CD14-positive monocyte (primary cell): Measurements from ENCODE around the gene SLC1A2. TPM values are rescaled to one million over a fixed set of nuclear protein-coding genes. Genes with fewer than 3 reads are reported as not detected.
A peak's percentile ranks its signal among the peaks of the same experiment; 100 is the strongest.

Experiments used
- DNase-seq, 3 donors: peaks; one replicate each; pipeline ENCODE4 v3.0.0-alpha.2; 2011 to 2022
- H2AFZ ChIP-seq: 2 replicates; pipeline ENCODE4 v1.6.0; 2012; ENCODE audit warnings: mild to moderate bottlenecking, low read depth, low read length, inconsistent platforms; ENCODE audit not compliant: insufficient read depth, poor library complexity, severe bottlenecking
- H3K27ac ChIP-seq, 2 donors: 1 replicate in 1 of 2; 2 replicates in 1 of 2; pipeline ENCODE4 v1.5.1; 2012 to 2013; ENCODE audit warnings: low read length in 2 of 2, control low read depth in 1 of 2, inconsistent platforms in 1 of 2, low read depth in 1 of 2, mild to moderate bottlenecking in 1 of 2
- H3K27me3 ChIP-seq, 2 donors: one replicate each; pipeline versions ENCODE4 v1.6.0 to v1.6.1; 2011 to 2013; ENCODE audit warnings: low read length in 2 of 2; ENCODE audit not compliant: control insufficient read depth in 2 of 2, insufficient read depth in 2 of 2
- H3K36me3 ChIP-seq, 2 donors: replicated peaks in 1 of 2; 1 replicate in 1 of 2; 2 replicates in 1 of 2; pipeline versions ENCODE4 v1.5.1 to v1.6.1; 2012 to 2013; ENCODE audit warnings: low read length in 2 of 2, control low read depth in 1 of 2, inconsistent platforms in 1 of 2, mild to moderate bottlenecking in 1 of 2; ENCODE audit not compliant: insufficient read depth in 2 of 2, control insufficient read depth in 1 of 2
- H3K4me1 ChIP-seq, 2 donors: 1 replicate in 1 of 2; 2 replicates in 1 of 2; pipeline versions ENCODE4 v1.5.1 to v1.6.1; 2012 to 2013; ENCODE audit warnings: low read length in 2 of 2, control low read depth in 1 of 2, inconsistent platforms in 1 of 2, mild to moderate bottlenecking in 1 of 2, moderate library complexity in 1 of 2; ENCODE audit not compliant: insufficient read depth in 2 of 2, control insufficient read depth in 1 of 2
- H3K4me2 ChIP-seq: replicated peaks from 2 replicates; pipeline ENCODE3; 2012; ENCODE audit warnings: low read length, moderate library complexity, mild to moderate bottlenecking; ENCODE audit not compliant: poor library complexity, severe bottlenecking; ENCODE audit errors: extremely low read depth
- H3K4me3 ChIP-seq, 3 experiments: fragments of 200-600 bp in 1 of 3; sonication (generic) in 1 of 3; replicated peaks in 1 of 3; 1 replicate in 2 of 3; 2 replicates in 1 of 3; pipeline ENCODE4 v1.5.1; 2011 to 2013; ENCODE audit warnings: low read length in 3 of 3, mild to moderate bottlenecking in 3 of 3, control low read depth in 2 of 3, low read depth in 2 of 3, inconsistent platforms in 1 of 3, moderate library complexity in 1 of 3
- H3K79me2 ChIP-seq: 2 replicates; pipeline ENCODE4 v1.6.0; 2012; ENCODE audit warnings: mild to moderate bottlenecking, control low read depth, inconsistent platforms, low read length, moderate library complexity; ENCODE audit not compliant: insufficient read depth
- H3K9ac ChIP-seq: 2 replicates; pipeline ENCODE4 v1.6.0; 2017; ENCODE audit warnings: low read length, mild to moderate bottlenecking; ENCODE audit not compliant: insufficient read depth, poor library complexity, severe bottlenecking
- H3K9me3 ChIP-seq, 2 donors: replicated peaks in 1 of 2; 1 replicate in 1 of 2; 2 replicates in 1 of 2; pipeline versions ENCODE4 v1.5.1 to v1.6.1; 2012 to 2013; ENCODE audit warnings: low read length in 2 of 2, control low read depth in 1 of 2; ENCODE audit not compliant: control insufficient read depth in 1 of 2, insufficient read depth in 1 of 2
- H4K20me1 ChIP-seq: 2 replicates; pipeline ENCODE4 v1.6.0; 2012; ENCODE audit warnings: mild to moderate bottlenecking, low read length, control low read depth, moderate library complexity; ENCODE audit not compliant: insufficient read depth
- H3K27ac Mint-ChIP-seq, 7 donors: one replicate each; pipeline ENCODE4 v1.8.0; 2020; ENCODE audit warnings: mild to moderate bottlenecking in 7 of 7, mixed read lengths in 7 of 7, moderate library complexity in 6 of 7, inconsistent platforms in 2 of 7
- H3K27me3 Mint-ChIP-seq, 3 donors: one replicate each; pipeline ENCODE4 v1.8.0; 2021 to 2022; ENCODE audit warnings: low read depth in 3 of 3, mild to moderate bottlenecking in 3 of 3, mixed read lengths in 3 of 3, moderate library complexity in 3 of 3, inconsistent platforms in 1 of 3
- H3K36me3 Mint-ChIP-seq, 2 donors: one replicate each; pipeline ENCODE4 v1.8.0; 2020; ENCODE audit warnings: mixed read lengths in 2 of 2, inconsistent platforms in 1 of 2, mild to moderate bottlenecking in 1 of 2
- H3K4me1 Mint-ChIP-seq: one replicate; pipeline ENCODE4 v1.8.0; 2020; ENCODE audit warnings: mild to moderate bottlenecking, mixed read lengths
- H3K4me3 Mint-ChIP-seq, 2 donors: one replicate each; pipeline ENCODE4 v1.8.0; 2020; ENCODE audit warnings: mild to moderate bottlenecking in 2 of 2, mixed read lengths in 2 of 2, moderate library complexity in 1 of 2
- H3K9me3 Mint-ChIP-seq, 7 donors: one replicate each; pipeline ENCODE4 v1.8.0; 2020 to 2022; ENCODE audit warnings: mixed read lengths in 7 of 7, mild to moderate bottlenecking in 6 of 7, moderate library complexity in 6 of 7, inconsistent platforms in 2 of 7
- CTCF ChIP-seq: fragments of 200-600 bp; IDR thresholded peaks from one replicate; pipeline ENCODE4 v1.8.0; 2022; ENCODE audit warnings: antibody characterized with exemption, mild to moderate bottlenecking
- WGBS: methylation state at CpG from one replicate; pipeline ENCODE4 v1.1.5; 2013; ENCODE audit warnings: missing lambda C conversion rate; ENCODE audit not compliant: insufficient coverage; 5-methylcytosine and 5-hydroxymethylcytosine counted together
- intact Hi-C, 2 donors: fragments of 100-400 bp; cut with micrococcal nuclease; formaldehyde crosslinking; loops; one replicate each; pipeline versions ENCODE4 v1.15.0 to v1.15.1; 2023
- polyA plus RNA-seq, 3 donors: library from polyadenylated mRNA; depleted of rRNA in 1 of 3; unstranded in 2 of 3; stranded (reverse) in 1 of 3; fragments of 300-500 nt in 2 of 3; fragments of >200 nt in 1 of 3; fragmentation: Illumina TruSeq in 2 of 3; gene quantifications; 1 replicate in 2 of 3; 2 replicates in 1 of 3; pipeline ENCODE4 v1.2.3, GENCODE V29; 2012 to 2021

SLC1A2 gene
- polyA plus RNA-seq, 3 donors: 0.07 TPM; not detected in 2

GRCh38 chr11:35316161-35316560 is 103.2 kb downstream of the SLC1A2 start:
- 100% methylated on average over 2 of the region's 2 CpGs for WGBS
- no peaks in the 10 kb centered on the region for H4K20me1 ChIP-seq
- H3K4me2 ChIP-seq: no peak overlapping the region
- intact Hi-C loops: loop anchor here in 1 of 2 donors (5.0 kb wide), 1 partner anchor 36 kb away; no protein-coding TSS in a partner anchor
- H3K4me3 ChIP-seq: no peak overlapping the region
- no peak overlapping the region for H3K27ac ChIP-seq
- Mint-ChIP-seq H3K4me1 (peaks cover 42% of the 10 kb centered on the region), H3K9me3 (no peaks in the 10 kb centered on the region), H3K27me3 (peaks cover 0 to 1% (median 0%) of the 10 kb centered on the region in 3 donors), H3K27ac (peak overlapping the region in 1 of 7 donors; percentile 21), H3K4me3 (no peak overlapping the region), H3K36me3 (no peaks in the 10 kb centered on the region)
- DNase-seq: no peak
- H3K79me2 ChIP-seq: no peaks in the 10 kb centered on the region
- peaks cover 49 to 53% of the 10 kb centered on the region in 2 donors for H3K4me1 ChIP-seq
- H3K9ac ChIP-seq: no peak overlapping the region
- no peak for TF ChIP-seq CTCF
- no peaks in the 10 kb centered on the region for H3K36me3 ChIP-seq
- H3K9me3 ChIP-seq: no peaks in the 10 kb centered on the region
- no peaks in the 10 kb centered on the region for H3K27me3 ChIP-seq
- H2AFZ ChIP-seq: no peak overlapping the region

GRCh38 chr11:35313760-35314153 is 105.6 kb downstream of the SLC1A2 start:
- Mint-ChIP-seq H3K27me3 (no peaks in the 10 kb centered on the region), H3K27ac (peak overlapping the region; percentile 91 to 96 (median 93)), H3K36me3 (peaks cover 0 to 5% of the 10 kb centered on the region in 2 donors), H3K9me3 (no peaks in the 10 kb centered on the region), H3K4me1 (peaks cover 56% of the 10 kb centered on the region), H3K4me3 (peak overlapping the region in 1 of 2 donors; percentile 46)
- intact Hi-C loops: no loop called here
- H3K4me2 ChIP-seq: peak overlapping the region; percentile 58
- no peaks in the 10 kb centered on the region for H3K9me3 ChIP-seq
- H3K27ac ChIP-seq: peak overlapping the region; percentile 88 to 89
- no peaks in the 10 kb centered on the region for H3K79me2 ChIP-seq
- peak overlapping the region in 1 of 3 experiments; percentile 53 for H3K4me3 ChIP-seq
- no peak for TF ChIP-seq CTCF
- H3K9ac ChIP-seq: no peak overlapping the region
- no peaks in the 10 kb centered on the region for H4K20me1 ChIP-seq
- peaks cover 64 to 67% of the 10 kb centered on the region in 2 donors for H3K4me1 ChIP-seq
- no peaks in the 10 kb centered on the region for H3K36me3 ChIP-seq
- DNase-seq: peak in 2 of 3 donors; percentile 29 to 57
- no peak overlapping the region for H2AFZ ChIP-seq
- WGBS: 100% methylated on average over 1 of the region's 1 CpG
- H3K27me3 ChIP-seq: no peaks in the 10 kb centered on the region
